ENCODE measurements around the gene PARVA. TPM values are rescaled to one million over a fixed set of nuclear protein-coding genes. Genes with fewer than 3 reads are reported as not detected.

The PARVA gene
- total RNA-seq, 1 experiment from 2014 or later, result 36.7 TPM

GRCh38 chr11:12505183-12505582, 127.8 kb downstream of the PARVA start:
- H3K36me3 Mint-ChIP-seq (ENCODE audit: insufficient read depth, unreplicated experiment), result peaks cover 20% of the 10 kb centered on the region
- no peaks in the 10 kb centered on the region for H3K9me3 Mint-ChIP-seq (ENCODE audit: unreplicated experiment)
- H3K4me1 Mint-ChIP-seq (ENCODE audit: insufficient read depth, unreplicated experiment), result no peaks in the 10 kb centered on the region
- ChIA-PET POLR2A (interaction anchor here (0.6 kb wide), 2 partner anchors 9 to 406 kb away, joined by 3 read pairs; no protein-coding TSS in a partner anchor), CTCF (interaction anchor here (0.7 kb wide), 1 partner anchor 17 kb away, joined by 5 read pairs; no protein-coding TSS in a partner anchor)
- TF ChIP-seq CTCF (IDR thresholded peaks at IDR 0.05; ENCODE audit: unreplicated experiment), result no peak
- no peak overlapping the region for H3K27ac Mint-ChIP-seq (ENCODE audit: low read depth, unreplicated experiment)
- H3K27me3 Mint-ChIP-seq (ENCODE audit: insufficient read depth, unreplicated experiment), result no peaks in the 10 kb centered on the region
- no TSS peak for BruUV-seq (replicated peaks)
- intact Hi-C loops (cut with micrococcal nuclease), result no loop called here
- H3K4me3 Mint-ChIP-seq (ENCODE audit: unreplicated experiment), result no peak overlapping the region
- no peak for DNase-seq (ENCODE audit: unreplicated experiment)

GRCh38 chr11:12506404-12506921, 129.1 kb downstream of the PARVA start:
- H3K27me3 Mint-ChIP-seq (ENCODE audit: insufficient read depth, unreplicated experiment), result no peaks in the 10 kb centered on the region
- intact Hi-C loops (cut with micrococcal nuclease), result no loop called here
- no peak overlapping the region for H3K27ac Mint-ChIP-seq (ENCODE audit: low read depth, unreplicated experiment)
- BruUV-seq (replicated peaks), result no TSS peak
- ChIA-PET CTCF (interaction anchor here (0.5 to 1.2 kb wide), 3 partner anchors 12 to 220 kb away, joined by 3 to 4 read pairs (median 3); no protein-coding TSS in a partner anchor), POLR2A (interaction anchor here (0.7 to 1.4 kb wide), 2 partner anchors 12 to 139 kb away, joined by 3 read pairs; no protein-coding TSS in a partner anchor)
- H3K36me3 Mint-ChIP-seq (ENCODE audit: insufficient read depth, unreplicated experiment), result peaks cover 7% of the 10 kb centered on the region
- no peak for DNase-seq (ENCODE audit: unreplicated experiment)
- H3K4me1 Mint-ChIP-seq (ENCODE audit: insufficient read depth, unreplicated experiment), result no peaks in the 10 kb centered on the region
- TF ChIP-seq CTCF (IDR thresholded peaks at IDR 0.05; ENCODE audit: unreplicated experiment), result no peak
- H3K9me3 Mint-ChIP-seq (ENCODE audit: unreplicated experiment), result no peaks in the 10 kb centered on the region
- H3K4me3 Mint-ChIP-seq (ENCODE audit: unreplicated experiment), result no peak overlapping the region

GRCh38 chr11:12507391-12507790, 130.0 kb downstream of the PARVA start:
- no peak for TF ChIP-seq CTCF (IDR thresholded peaks at IDR 0.05; ENCODE audit: unreplicated experiment)
- CTCF ChIA-PET, result interaction anchor here (0.7 to 1.0 kb wide), 4 partner anchors 11 to 381 kb away, joined by 3 to 5 read pairs (median 4); no protein-coding TSS in a partner anchor
- POLR2A ChIA-PET, result interaction anchor here (1.4 kb wide), 1 partner anchor 13 kb away, joined by 3 read pairs; no protein-coding TSS in a partner anchor
- Mint-ChIP-seq H3K36me3 (ENCODE audit: insufficient read depth, unreplicated experiment) (peaks cover 6% of the 10 kb centered on the region), H3K27me3 (ENCODE audit: insufficient read depth, unreplicated experiment) (no peaks in the 10 kb centered on the region), H3K9me3 (ENCODE audit: unreplicated experiment) (no peaks in the 10 kb centered on the region), H3K4me3 (ENCODE audit: unreplicated experiment) (no peak overlapping the region), H3K4me1 (ENCODE audit: insufficient read depth, unreplicated experiment) (no peaks in the 10 kb centered on the region), H3K27ac (ENCODE audit: low read depth, unreplicated experiment) (no peak overlapping the region)
- intact Hi-C loops (cut with micrococcal nuclease), result no loop called here
- BruUV-seq (replicated peaks), result no TSS peak
- DNase-seq (ENCODE audit: unreplicated experiment), result no peak

GRCh38 chr11:12508151-12508751, 130.9 kb downstream of the PARVA start:
- POLR2A ChIA-PET, result interaction anchor here (1.4 kb wide), 1 partner anchor 13 kb away, joined by 3 read pairs; no protein-coding TSS in a partner anchor
- intact Hi-C loops (cut with micrococcal nuclease), result no loop called here
- CTCF ChIA-PET, result no interaction called here
- TF ChIP-seq CTCF (IDR thresholded peaks at IDR 0.05; ENCODE audit: unreplicated experiment), result no peak
- H3K4me3 Mint-ChIP-seq (ENCODE audit: unreplicated experiment), result no peak overlapping the region
- no peak for DNase-seq (ENCODE audit: unreplicated experiment)
- no TSS peak for BruUV-seq (replicated peaks)
- H3K9me3 Mint-ChIP-seq (ENCODE audit: unreplicated experiment), result no peaks in the 10 kb centered on the region
- peaks cover 2% of the 10 kb centered on the region for H3K36me3 Mint-ChIP-seq (ENCODE audit: insufficient read depth, unreplicated experiment)
- no peaks in the 10 kb centered on the region for H3K27me3 Mint-ChIP-seq (ENCODE audit: insufficient read depth, unreplicated experiment)
- H3K4me1 Mint-ChIP-seq (ENCODE audit: insufficient read depth, unreplicated experiment), result no peaks in the 10 kb centered on the region
- H3K27ac Mint-ChIP-seq (ENCODE audit: low read depth, unreplicated experiment), result no peak overlapping the region

All from MCF 10A (cell line).